GM19455 (cell line): ENCODE results near the gene FAM8A1.
"Not testable (repeated sequence)": the region's sequence is repeated elsewhere in the genome, so short reads cannot be mapped to it uniquely, and the experiment has no call there.

Experiments used
- ATAC-seq: cut with Tn5 transposase; IDR thresholded peaks from one replicate; pipeline ENCODE4 v1.9.1; 2021; ENCODE audit not compliant: unreplicated experiment

FAM8A1 gene

GRCh38 chr6:17599877-17600526 is at the start of gene FAM8A1:
Gene FAM8A1 (plus strand): TSS chr6:17600302. CDS start chr6:17600410, 108 bp downstream.
- ATAC-seq, result peak; percentile 91

GRCh38 chr6:17551383-17551958 is 48.6 kb upstream of the FAM8A1 start:
- ATAC-seq, result no peak

DNA sequence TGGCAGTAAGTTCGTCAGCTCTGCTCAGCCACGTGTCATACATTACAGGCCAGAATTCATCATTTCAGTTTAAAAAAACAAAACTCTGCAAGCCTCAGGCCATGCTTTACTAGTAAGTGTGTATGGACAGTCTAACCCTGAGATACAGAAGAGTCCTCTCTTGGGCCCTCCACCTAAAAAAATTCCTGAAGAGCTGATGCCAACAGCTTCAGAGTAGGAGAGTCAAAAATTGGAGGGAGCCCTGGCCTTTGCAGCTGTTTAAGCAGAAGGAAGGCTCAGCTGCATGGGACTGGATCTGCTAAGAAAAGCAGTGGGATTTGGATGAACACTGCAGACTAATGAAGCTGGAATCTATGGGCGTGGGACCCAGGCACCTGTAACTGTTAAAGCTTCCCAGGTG is 47.2 kb upstream of the FAM8A1 start:
- ATAC-seq, result no peak

- no peak for ATAC-seq
Measured at GRCh38 chr6:17556014-17556413, 44.1 kb upstream of the FAM8A1 start.

DNA sequence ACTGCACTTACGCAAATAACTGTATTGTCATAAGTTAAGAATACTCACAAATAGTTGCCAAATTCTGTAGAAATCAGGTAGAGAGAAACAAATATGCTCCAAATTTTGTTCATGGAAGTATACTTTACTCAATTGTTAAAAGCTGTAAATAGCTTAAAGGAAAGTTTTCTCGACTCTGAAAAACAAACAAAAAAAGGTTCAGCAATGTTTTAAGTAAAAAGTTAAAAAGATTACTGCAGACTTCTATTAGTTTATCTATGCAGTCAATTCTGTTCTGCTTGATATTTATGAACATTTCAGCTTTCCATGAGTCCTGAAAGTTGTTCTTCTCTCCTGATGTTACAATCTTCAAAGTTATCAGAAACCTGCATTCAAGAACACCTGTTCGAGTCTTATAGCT is 37.5 kb upstream of the FAM8A1 start:
- no peak for ATAC-seq

- no peak for ATAC-seq
Measured at GRCh38 chr6:17565399-17565798, 34.7 kb upstream of the FAM8A1 start.

DNA sequence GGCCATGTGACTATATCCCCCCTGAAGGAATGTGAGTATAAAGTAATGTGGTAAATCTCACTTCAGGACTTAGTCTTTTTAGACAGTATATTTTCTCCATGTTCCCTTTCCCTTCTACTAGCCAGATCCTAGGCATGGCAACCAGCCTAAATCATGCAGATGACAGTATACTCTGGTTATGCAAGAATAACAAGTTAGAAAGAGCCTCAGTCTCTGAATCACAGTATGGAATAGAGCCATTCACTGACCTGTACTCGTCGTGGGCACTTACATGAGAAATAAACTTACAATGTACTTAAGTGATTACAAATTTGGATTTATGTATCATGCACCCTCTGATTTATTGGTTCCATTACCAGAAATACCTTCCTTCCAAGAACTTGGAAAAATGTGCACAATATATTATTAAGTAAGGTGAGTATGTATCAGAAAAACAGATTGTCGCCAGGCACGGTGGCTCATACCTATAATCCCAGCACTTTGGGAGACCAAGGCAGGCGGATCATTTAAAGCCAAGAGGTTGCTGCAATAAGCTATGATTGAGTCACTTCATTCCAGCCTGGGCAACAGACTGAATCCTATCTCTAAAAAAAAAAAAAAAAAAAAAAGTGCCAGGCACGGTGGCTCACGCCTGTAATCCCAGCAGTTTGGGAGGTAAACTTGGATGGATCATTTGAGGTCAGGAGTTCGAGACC is 25.1 kb upstream of the FAM8A1 start:
- no peak for ATAC-seq

GRCh38 chr6:17577059-17577458 is 23.0 kb upstream of the FAM8A1 start:
- no peak for ATAC-seq

DNA sequence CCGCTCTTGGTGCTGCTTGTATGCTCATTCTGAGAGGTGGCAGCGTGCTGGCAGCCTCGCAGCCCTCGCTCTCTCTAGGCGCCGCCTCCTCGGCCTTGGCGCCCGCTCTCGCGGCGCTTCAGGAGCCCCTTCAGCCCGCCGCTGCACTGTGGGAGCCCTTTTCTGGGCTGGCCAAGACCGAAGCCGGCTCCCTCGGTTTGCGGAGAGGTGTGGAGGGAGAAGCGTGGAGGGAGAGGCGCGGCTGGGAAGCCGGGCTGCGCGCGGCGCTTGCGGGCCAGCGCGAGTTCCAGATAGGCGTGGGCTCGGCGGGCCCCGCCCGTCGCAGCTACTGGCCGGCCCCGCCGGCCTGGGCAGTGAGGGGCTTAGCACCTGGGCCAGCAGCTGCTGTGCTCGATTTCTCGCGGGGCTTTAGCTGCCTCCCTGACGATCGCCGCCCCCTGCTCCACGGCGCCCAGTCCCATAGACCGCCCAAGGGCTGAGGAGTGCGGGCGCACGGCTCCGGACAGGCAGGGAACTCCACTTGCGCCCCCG is 19.5 kb upstream of the FAM8A1 start:
- no peak for ATAC-seq

DNA sequence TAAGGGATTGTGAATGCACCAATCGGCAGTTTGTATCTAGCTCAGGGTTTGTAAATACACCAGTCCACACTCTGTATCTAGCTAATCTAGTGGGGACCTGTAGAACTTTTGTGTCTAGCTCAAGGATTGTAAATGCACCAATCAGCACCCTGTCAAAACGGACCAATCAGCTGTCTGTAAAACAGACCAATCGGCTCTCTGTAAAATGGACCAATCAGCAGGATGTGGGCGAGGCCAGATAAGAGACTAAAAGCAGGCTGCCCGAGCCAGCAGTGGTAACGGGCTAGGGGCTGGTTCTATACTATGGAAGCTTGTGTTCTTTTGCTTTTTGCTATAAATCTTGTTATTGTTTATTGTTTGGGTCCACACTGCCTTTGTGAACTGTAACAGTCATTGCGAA is 18.8 kb upstream of the FAM8A1 start:
- not testable (repeated sequence) for ATAC-seq

GRCh38 chr6:17583811-17584210 is 16.3 kb upstream of the FAM8A1 start:
- ATAC-seq, result no peak

DNA sequence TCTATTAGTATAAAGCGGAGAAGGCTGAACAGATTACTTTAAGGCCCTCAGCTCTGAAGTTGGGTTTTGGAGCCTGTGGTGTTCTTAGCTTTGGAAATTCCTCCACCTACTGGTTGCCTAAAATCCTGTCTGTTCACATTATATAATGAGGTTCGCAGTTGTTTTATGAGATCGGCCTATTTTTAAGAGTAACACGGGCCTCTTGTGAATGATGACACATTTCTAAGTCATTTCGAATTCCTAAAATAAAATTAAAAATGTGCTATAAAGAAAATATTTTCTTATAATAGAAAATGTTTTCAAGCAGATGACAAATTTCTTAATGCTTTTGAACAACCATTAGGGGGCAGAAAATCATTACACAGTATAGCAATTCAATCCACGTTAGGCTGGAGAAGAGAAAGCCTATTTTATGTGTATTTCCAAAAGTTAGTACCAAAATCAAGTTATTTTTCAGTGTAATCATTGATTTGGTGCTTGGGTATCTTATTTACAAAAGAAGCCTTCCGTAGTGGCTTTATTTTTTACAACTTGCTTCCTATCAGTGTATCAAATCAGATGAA is 15.8 kb upstream of the FAM8A1 start:
- ATAC-seq, result peak; percentile 62

GRCh38 chr6:17585766-17586490 is 14.2 kb upstream of the FAM8A1 start:
- ATAC-seq, result no peak

DNA sequence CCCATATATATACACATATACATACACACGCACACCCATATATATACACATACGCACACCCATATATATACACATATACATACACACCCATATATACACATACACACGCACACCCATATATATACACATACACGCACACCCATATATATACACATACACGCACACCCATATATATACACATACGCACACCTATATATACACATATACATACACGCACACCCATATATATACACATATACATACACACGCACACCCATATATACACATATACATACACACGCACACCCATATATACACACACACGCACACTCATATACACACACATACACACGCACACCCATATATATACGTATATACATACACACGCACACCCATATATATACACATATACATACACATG is 13.5 kb upstream of the FAM8A1 start:
- not testable (repeated sequence) for ATAC-seq

DNA sequence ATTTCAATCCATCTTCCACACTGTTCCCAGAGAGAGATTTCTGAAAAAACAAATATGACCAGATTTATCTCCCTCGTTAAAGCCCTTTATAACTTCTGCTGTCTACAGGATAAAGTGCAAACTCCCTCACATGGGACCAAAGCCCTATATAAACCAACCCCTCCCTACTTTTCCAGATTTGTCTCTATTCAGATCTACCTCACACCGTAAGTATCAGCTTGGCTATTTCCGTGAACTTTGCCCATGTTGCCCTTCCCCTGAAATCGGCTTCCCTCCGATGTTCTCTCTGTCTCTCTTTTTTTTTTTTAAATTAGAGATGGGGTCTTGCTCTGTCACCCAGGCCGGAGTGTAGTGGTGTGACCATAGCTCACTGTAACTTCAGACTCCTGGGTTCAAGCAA is 12.1 kb upstream of the FAM8A1 start:
- ATAC-seq, result no peak

DNA sequence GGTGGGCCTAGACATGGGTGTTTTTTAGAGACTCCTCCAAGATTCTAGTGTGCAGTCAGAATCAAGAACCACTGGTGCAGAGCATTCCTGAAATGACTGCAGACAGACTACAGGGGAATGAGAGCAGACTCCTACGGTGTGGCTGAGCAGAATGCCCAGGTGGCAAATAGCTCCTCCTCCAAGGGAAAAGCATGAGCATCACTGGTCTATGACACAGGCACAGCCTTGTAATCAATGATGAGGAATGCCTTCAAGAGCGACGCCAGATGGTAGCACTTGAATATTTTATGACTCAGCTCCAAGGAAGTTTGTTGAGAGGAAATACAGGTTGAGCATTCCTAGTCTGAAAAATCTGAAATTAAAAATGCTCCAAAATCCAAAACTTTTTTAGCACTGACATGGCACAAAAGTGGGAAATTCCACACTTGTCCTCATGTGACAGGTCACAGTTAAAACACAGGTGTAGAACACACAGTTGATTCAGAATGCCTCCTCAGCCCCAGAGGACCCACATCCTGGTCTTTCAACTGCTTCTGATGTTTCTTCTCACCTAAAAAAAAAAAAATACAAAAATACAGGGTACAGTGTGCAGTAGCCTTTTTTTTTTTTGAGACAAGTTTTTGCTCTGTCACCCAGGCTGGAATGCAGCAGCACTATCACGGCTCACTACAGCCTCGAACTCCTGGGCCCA is 10.6 kb upstream of the FAM8A1 start:
- no peak for ATAC-seq

DNA sequence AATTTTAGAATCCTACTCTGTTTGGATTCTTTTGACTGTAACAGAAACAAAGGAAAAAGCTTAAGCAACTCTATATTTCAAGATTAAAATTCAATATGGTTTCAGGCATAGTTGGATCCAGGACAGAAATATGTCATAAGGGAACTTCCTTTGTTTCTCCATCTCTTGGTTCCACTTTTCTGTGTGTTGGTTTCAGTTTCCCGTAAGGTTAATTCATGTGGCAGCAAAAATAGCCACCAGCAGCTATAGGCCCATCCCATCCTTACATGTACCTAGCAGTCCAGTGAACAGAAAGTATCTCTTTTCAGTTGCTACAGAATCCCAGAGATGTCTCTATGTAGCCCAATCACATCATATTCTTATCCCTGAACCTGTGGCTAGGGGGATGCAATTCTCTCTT is 8.8 kb upstream of the FAM8A1 start:
- ATAC-seq, result no peak

DNA sequence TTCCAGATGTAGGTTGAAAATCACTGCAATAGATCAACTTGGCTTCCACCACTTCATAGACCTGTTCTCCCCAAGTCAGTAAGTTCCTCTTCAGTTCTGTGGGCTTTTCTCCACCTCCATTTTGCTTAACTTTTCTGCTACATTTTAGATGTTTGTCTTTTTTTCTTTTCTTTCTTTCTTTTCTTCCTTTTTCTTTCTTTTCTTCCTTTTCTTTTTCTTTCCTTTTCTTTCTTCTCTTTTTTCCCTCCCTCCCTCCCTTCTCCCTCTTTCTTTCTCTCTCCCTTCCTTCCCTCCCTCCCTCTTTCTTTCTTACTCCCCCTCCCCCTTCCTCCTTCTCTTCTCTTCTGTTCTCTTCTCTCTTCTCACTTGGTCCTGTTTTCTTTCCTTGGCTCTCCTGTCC is 6.9 kb upstream of the FAM8A1 start:
- ATAC-seq, result no peak

- no peak for ATAC-seq
Measured at GRCh38 chr6:17596085-17596484, 4.0 kb upstream of the FAM8A1 start.

GRCh38 chr6:17600527-17601385 is 654 bp downstream of the FAM8A1 start:
- peak; percentile 53 for ATAC-seq
